ENCODE measurements around the gene DENND6A. TPM values are rescaled to one million over a fixed set of nuclear protein-coding genes. Genes with fewer than 3 reads are reported as not detected.

Gene DENND6A
- total RNA-seq, 4 donors from 2014 or later: 36.9 to 52.0 (median 43.8) TPM

GRCh38 chr3:57596495-57597126 is 96.3 kb downstream of the DENND6A start:
- Histone ChIP-seq H3K9me3 (no peaks in the 10 kb centered on the region), H3K4me1 (peaks cover 38 to 39% of the 10 kb centered on the region in 2 donors), H3K4me3 (replicated peaks in 1 of 3) (peak overlapping the region; percentile 27 to 98 (median 95)), H3K36me3 (no peaks in the 10 kb centered on the region), H3K27me3 (no peaks in the 10 kb centered on the region), H3K27ac (peak overlapping the region; percentile 95 to 99 (median 96))
- intact Hi-C loops (cut with DNase I): no loop called here
- WGBS, 2 donors: 1% methylated on average over 24 to 31 of the region's 31 CpGs
- peak in 1 of 2 donors; percentile 59 for TF ChIP-seq POLR2A (IDR thresholded peaks at IDR 0.05)
- TF ChIP-seq, protein P1, sequence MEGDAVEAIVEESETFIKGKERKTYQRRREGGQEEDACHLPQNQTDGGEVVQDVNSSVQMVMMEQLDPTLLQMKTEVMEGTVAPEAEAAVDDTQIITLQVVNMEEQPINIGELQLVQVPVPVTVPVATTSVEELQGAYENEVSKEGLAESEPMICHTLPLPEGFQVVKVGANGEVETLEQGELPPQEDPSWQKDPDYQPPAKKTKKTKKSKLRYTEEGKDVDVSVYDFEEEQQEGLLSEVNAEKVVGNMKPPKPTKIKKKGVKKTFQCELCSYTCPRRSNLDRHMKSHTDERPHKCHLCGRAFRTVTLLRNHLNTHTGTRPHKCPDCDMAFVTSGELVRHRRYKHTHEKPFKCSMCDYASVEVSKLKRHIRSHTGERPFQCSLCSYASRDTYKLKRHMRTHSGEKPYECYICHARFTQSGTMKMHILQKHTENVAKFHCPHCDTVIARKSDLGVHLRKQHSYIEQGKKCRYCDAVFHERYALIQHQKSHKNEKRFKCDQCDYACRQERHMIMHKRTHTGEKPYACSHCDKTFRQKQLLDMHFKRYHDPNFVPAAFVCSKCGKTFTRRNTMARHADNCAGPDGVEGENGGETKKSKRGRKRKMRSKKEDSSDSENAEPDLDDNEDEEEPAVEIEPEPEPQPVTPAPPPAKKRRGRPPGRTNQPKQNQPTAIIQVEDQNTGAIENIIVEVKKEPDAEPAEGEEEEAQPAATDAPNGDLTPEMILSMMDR (IDR thresholded peaks at IDR 0.05): no peak
- peak; percentile 83 to 84 for DNase-seq

- intact Hi-C loops (cut with DNase I): no loop called here
- Histone ChIP-seq H3K4me1 (peaks cover 38 to 39% of the 10 kb centered on the region in 2 donors), H3K36me3 (no peaks in the 10 kb centered on the region), H3K4me3 (replicated peaks in 1 of 3) (no peak overlapping the region), H3K27ac (no peak overlapping the region), H3K9me3 (no peaks in the 10 kb centered on the region), H3K27me3 (no peaks in the 10 kb centered on the region)
- no peak for DNase-seq
- 59 to 70% methylated on average over 5 of the region's 5 CpGs for WGBS, 2 donors
- TF ChIP-seq POLR2A (IDR thresholded peaks at IDR 0.05): no peak
- TF ChIP-seq, protein P1 (IDR thresholded peaks at IDR 0.05): no peak
Observed at GRCh38 chr3:57594576-57594975, 98.3 kb downstream of the DENND6A start.

- no peaks in the 10 kb centered on the region for H3K9me3 ChIP-seq
- DNase-seq: no peak
- H3K4me3 ChIP-seq (replicated peaks in 1 of 3): no peak overlapping the region
- peaks cover 38% of the 10 kb centered on the region in 2 donors for H3K4me1 ChIP-seq
- no peak for TF ChIP-seq POLR2A (IDR thresholded peaks at IDR 0.05)
- TF ChIP-seq, protein P1 (IDR thresholded peaks at IDR 0.05): no peak
- no peaks in the 10 kb centered on the region for H3K27me3 ChIP-seq
- 77 to 86% methylated on average over 4 of the region's 4 CpGs for WGBS, 2 donors
- H3K27ac ChIP-seq: no peak overlapping the region
- no peaks in the 10 kb centered on the region for H3K36me3 ChIP-seq
- intact Hi-C loops (cut with DNase I): no loop called here
Observed at GRCh38 chr3:57594144-57594543, 98.7 kb downstream of the DENND6A start.

DNA sequence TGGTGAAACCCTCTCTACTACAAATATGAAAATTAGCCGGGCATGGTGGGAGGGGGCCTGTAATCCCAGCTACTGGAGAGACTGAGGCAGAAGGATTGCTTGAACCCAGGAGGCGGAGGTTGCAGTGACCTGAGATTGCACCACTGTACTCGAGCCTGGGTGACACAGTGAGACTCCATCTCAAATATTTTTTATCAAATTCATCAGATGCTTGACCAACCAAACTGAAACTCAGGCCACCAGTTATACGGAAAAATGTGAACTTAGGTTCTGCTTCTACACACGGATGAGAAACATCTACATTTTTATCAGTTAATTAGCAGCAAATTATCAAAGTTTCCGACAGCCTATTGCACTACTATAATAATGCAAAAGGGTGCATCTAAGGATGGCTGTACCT is 100.6 kb downstream of the DENND6A start:
- no peak for DNase-seq
- H3K9me3 ChIP-seq: no peaks in the 10 kb centered on the region
- intact Hi-C loops (cut with DNase I): no loop called here
- H3K27ac ChIP-seq: no peak overlapping the region
- no peak overlapping the region for H3K4me3 ChIP-seq (replicated peaks in 1 of 3)
- peaks cover 30 to 31% of the 10 kb centered on the region in 2 donors for H3K4me1 ChIP-seq
- 80% methylated on average over 6 of the region's 6 CpGs for WGBS, 2 donors
- no peak for TF ChIP-seq POLR2A (IDR thresholded peaks at IDR 0.05)
- TF ChIP-seq, protein P1 (IDR thresholded peaks at IDR 0.05): no peak
- no peaks in the 10 kb centered on the region for H3K27me3 ChIP-seq
- no peaks in the 10 kb centered on the region for H3K36me3 ChIP-seq

DNA sequence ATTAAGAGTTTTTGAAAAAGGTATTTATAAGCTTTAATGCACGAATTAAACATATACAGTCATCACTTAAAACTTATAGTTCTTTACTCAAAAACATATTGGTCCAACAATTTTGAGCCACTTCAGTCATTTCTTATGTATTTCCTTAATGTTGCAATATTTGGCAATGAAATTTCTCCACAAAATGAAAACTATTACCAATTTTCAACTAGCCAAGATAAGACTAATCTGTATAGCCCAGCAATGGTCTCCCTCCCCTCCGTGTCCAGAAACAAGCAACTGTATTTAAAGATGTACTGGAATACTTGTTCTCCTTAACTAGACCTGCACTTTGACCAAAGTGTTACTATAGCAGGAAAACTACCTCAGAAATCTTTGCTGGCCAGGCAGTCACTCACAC is 105.0 kb downstream of the DENND6A start:
- H3K27me3 ChIP-seq: no peaks in the 10 kb centered on the region
- TF ChIP-seq, protein P1 (IDR thresholded peaks at IDR 0.05): no peak
- no peak for TF ChIP-seq POLR2A (IDR thresholded peaks at IDR 0.05)
- no peak overlapping the region for H3K4me3 ChIP-seq (replicated peaks in 1 of 3)
- H3K36me3 ChIP-seq: no peaks in the 10 kb centered on the region
- no peak for DNase-seq
- H3K9me3 ChIP-seq: no peaks in the 10 kb centered on the region
- intact Hi-C loops (cut with DNase I): no loop called here
- H3K4me1 ChIP-seq: peaks cover 7 to 18% of the 10 kb centered on the region in 2 donors
- H3K27ac ChIP-seq: no peak overlapping the region
- WGBS, 2 donors: 88 to 91% methylated on average over 2 of the region's 2 CpGs
